ENCODE measurements around the gene LPCAT1. TPM values are rescaled to one million over a fixed set of nuclear protein-coding genes. Genes with fewer than 3 reads are reported as not detected.
"Not testable (repeated sequence)": the region's sequence is repeated elsewhere in the genome, so short reads cannot be mapped to it uniquely, and the experiment has no call there.

Gene LPCAT1
- total RNA-seq, 1 experiment from 2014 or later: 49.1 TPM

DNA sequence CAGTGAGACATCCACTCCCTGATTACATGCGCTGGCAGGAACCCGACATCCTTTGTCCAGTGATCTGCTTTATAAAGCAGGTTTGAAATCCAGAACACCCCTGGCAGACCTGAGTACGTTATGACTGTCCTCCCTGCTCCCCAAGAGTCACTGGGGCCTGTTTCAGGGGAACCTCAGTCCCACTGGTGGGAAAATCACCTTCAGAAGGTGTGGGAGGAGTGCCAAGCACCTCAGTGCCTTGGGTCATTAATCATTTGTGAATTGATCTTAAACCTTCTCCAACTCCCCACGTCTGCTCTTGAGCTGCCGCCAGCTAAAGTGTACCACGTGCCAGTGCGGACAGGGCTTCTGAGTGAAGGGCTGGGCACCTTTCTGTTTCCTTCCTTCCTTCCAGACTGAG, 94.7 kb downstream of the LPCAT1 start:
- no peak for DNase-seq (ENCODE audit: low spot score)

DNA sequence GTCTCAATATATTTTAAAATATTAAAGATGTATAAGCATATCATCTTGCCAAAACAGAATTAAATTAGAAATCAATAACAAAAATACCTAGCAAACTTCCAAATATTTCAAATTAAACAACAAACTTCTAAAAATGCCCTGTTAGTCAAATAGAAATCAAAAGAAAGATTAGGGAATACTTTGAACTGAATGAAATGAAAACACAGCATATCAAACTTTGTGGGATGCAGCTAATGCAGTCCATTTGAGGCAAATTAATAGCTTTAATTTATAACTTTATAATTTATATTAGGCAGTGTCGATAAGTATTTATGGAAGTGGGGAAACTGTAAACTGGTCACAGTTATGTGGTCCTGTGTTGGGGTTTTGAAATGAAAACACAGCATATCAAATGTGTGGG, 95.7 kb downstream of the LPCAT1 start:
- no peak for DNase-seq (ENCODE audit: low spot score)

DNA sequence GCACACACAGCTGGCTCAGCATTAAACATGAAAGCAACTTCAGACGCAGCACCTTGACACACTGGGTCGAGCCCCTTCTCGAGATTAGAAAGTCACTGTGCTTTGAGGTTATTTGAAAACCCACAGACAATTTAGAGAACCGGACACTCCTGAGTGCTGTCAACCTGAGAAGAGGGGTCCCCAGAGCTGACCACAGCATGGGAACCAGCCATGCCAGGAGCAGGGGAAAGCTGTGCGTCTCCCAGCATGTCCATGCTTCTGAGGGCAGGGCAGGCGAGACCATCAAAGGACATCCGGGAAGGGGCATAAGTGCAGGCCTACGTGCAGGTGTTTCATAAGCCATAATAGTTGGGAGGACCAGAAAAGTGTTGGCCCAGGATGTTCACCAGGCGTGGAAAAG, 99.0 kb downstream of the LPCAT1 start:
- no peak for DNase-seq (ENCODE audit: low spot score)

DNA sequence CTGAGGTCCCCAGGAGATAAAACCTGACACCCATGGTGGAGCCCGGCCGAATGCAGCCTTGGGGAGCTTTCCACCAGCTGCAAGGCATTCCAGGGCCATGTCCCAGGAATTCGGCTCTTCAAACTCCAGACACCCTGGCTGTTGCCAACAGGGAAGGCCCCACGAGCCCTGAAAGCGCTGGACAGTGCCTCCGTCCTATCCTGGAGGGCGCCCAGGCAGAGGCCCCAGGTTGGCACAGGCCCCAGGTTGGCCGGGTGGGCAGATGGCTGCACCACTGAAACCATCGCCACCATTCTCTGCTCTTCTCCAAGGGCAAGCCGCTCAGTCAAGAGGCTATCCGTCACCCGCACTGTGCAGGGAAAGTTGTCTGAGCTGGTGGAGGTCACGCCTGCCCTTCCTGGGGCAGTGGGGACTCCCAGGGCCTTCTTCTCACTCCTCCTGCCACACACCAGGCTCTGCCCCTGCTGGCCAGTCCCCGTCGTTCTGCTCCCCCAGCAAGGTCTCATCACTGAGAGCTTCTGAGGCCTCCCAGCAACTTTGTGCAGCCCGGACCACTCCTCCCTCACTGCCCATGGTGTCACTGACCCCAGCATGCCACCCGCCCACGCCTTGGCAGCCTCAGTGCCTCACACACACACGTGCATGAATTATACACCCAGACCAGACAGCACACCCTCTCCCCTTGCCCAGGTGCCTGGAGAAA, 99.7 kb downstream of the LPCAT1 start:
- DNase-seq (ENCODE audit: low spot score): no peak

DNA sequence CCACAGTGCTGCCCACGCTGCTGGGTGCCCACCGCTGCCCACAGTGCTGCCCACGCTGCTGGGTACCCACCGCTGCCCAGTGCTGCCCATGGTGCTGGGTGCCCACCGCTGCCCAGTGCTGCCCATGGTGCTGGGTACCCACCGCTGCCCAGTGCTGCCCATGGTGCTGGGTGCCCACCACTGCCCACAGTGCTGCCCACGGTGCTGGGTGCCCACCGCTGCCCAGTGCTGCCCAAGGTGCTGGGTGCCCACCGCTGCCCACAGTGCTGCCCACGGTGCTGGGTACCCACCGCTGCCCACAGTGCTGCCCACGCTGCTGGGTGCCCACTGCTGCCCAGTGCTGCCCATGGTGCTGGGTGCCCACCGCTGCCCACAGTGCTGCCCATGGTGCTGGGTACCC, 101.2 kb downstream of the LPCAT1 start:
- DNase-seq (ENCODE audit: low spot score): not testable (repeated sequence)

DNA sequence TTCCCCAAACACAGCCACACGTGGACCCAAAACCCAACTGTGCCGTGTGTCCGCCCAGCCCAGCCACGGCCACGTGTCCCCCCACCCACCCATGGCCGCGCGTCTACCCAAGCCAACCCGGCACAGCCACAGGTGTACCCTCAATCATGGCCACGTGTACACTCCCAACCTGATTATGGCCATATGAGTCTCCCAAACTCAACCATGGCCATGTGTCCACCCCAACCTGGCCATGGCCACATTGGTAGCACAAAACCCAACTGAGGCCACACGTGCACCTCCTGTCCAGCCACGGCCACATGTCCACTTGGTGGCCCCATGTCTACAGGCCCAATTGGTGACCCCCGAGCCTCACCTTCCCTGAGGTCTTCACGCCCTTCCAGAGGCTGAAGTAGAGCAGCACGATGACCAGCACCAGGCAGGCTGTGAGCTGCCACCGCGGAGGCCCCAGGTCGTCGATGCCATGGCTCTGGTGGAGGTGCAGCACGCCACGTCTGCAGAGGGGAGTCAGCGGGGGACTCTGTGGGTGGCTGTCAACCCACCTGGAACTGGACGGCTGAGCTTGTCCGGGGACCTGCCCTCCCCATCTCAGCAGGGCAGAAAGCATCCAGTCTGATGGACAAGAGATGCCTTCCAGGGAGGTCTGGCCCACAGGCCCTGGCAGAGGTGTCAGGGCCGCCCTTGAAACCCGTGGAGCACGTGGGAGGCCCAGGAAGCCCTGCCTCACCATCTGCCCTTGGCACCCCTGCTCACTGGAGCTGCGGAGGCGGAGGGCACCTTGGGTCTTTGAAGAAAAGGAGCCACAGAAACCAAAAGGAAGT, 102.0 kb downstream of the LPCAT1 start:
- DNase-seq (ENCODE audit: low spot score): no peak

DNA sequence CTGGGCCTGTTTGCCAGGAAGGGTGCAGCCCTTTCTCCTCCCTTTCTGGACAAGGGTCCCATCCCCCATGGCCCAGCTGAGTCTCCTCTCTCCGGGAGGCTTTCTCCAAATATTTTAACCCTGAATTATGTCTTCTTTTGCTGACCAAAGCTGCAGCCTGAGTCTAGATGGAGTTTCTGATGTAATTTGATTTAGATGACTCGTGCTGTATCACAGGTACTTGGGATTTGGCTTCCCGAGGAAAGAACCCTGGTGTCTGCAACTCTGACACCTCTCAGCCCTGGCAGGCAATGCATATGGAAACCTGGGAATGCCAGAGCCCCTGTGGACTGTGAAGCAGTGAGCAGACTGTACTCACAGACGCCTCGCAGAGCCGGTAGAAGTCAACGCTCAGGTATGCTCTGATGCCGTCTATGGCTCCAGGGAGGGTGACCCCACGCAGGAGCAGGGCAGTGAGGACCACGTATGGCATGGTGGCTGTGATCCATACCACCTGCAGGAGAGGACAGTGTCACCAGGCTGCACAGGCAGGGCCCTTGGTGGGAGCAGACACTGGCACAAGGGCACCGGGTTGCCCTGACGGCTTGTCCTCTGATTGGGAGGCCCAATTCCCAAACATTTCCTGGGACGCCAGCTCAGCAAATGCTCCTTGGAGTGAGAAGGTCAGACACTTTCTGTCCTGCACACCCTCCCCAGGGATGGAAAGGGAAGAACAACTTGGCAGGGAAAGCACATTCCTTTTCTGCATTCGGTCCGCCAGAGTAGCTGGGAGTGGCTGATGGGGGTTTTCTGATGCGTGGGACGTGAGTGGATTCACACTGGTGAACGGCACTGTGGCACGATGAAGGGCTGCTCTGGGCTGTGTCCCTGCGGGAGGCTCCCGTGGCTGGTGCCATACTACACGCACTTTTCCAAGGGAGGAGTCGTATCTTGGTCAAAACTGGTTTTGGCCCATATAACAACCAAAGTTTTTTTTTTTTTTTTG, 103.3 kb downstream of the LPCAT1 start:
- DNase-seq (ENCODE audit: low spot score): no peak

DNA sequence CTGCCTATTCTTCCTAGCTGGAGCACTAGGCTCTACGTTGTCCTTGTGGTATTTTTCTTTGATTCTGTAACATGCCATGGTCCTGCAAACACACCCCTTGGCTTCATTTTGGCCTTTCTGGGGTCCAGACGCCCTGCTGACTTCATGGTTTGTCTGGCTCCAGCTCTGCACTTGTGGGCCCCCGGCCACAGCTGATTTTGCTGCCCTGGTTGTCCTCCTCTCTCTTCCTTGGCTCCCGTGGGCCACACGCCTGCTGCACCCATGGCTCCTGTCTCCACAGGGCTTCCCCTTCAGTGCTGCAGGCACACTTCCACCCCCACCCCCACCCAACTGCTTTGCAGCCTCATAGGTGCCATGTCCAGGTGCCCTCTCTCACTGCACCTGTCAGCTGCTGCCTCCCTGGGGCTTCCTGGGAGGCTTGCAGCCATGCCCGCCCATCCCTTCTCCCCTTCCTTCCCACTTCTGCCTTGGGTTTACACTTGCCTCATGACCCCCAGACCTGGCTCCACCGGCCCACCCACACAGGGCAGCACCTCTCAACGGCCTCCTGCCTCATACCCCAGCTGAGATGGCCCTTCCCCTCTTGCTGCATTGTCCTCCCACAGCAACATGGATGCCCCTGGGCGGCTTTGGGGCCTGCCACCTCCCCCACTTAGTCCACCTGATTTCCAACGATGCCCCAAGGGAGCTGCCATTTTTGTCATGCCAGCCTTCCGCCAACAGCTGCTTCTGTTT, 104.1 kb downstream of the LPCAT1 start:
- no peak for DNase-seq (ENCODE audit: low spot score)

DNA sequence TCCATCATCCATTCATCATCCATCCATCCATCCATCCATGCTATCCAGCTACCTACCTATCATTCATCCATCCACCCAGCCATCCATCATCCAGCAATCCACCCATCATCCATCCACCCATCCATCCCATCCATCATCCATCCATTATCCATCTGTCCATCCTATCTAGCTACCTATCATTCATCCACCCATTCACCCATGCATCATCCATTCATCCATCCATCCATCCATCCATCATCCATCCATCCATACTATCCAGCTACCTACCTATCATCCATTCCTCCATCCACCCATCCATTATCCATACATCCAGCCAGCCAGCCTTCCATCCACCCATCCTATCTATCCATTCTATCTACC, 104.9 kb downstream of the LPCAT1 start:
- DNase-seq (ENCODE audit: low spot score): no peak

DNA sequence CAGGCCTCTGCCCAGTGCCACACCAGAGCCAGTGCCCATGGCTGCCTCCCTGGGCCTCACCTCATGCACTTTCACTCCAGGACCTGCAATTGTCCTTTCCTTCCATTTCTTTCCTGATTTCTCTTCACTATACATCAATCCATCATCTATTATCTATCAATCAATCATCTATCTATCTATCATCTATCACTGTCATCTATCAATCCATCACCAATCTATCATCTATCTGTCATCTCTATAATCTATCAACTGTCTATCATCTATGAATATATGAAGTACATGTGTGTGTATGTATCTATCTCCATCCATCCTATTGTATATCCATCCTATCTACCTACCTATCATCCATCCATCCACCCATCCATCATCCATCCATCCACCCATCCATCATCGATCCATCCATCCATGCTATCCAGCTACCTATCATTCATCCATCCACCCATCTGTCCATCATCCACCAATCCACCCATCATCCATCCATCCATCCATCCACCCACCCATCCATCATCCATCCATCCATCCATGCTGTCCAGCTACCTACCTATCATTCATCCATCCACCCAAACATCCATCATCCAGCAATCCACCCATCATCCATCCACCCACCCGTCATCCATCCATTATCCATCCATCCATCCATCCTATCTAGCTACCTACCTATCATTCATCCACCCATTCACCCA, 105.4 kb downstream of the LPCAT1 start:
- no peak for DNase-seq (ENCODE audit: low spot score)

DNA sequence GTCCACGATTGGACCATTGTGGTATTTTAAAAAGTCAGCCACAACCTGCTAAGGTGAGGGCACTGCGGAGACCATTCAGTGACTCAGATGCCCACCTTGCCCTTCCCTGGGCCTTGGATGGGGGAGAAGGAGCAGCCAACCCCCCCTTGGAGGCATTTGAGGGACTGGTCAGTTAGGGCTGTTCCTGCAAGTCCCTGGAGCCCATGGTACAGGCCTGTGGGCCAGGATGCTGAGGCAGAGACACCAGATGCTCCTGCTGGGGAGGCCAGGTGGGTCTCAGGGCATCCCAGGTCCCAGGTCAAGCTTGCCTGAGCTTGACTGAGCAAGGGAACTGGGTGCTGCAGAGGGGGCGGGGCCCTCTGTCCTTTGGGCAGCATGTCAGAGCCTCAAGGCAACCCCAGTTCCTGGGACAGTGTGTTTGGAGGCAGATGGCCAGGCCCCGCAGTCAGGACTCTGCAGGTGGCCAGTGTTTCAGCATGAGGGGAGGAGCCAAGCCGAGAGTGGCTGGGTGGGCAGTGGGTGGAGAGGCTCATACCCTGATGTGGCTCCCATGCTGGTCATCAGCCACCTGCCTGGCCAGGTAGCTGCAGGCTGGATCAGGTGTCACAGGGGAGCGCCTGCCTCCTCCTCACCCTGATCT, 106.1 kb downstream of the LPCAT1 start:
- DNase-seq (ENCODE audit: low spot score): no peak

DNA sequence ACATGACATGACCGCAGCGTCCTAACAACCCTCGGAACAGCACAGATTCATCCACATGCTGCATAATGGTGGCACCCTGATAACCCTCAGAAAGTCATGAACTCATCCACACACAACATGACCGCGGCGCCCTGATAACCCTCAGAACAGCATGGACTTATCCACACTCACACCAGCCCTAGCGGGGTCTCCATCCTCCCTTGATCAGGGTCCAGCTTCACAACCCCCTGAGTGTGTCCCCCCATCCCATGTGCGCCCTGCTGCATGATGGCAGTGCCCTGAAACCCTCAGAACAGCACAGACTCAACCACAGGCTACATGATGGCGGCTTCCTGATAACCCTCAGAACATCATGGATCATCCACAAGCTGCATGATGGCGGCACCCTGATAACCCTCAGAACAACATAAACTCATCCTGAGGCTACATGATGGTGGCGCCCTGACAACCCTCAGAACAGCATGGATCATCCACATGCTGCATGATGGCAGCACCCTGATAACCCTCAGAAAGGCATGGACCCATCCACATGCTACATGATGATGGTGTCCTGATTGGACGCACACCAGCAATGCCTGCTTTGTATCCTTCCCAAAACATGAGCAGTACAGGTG, 106.8 kb downstream of the LPCAT1 start:
- DNase-seq (ENCODE audit: low spot score): no peak

DNA sequence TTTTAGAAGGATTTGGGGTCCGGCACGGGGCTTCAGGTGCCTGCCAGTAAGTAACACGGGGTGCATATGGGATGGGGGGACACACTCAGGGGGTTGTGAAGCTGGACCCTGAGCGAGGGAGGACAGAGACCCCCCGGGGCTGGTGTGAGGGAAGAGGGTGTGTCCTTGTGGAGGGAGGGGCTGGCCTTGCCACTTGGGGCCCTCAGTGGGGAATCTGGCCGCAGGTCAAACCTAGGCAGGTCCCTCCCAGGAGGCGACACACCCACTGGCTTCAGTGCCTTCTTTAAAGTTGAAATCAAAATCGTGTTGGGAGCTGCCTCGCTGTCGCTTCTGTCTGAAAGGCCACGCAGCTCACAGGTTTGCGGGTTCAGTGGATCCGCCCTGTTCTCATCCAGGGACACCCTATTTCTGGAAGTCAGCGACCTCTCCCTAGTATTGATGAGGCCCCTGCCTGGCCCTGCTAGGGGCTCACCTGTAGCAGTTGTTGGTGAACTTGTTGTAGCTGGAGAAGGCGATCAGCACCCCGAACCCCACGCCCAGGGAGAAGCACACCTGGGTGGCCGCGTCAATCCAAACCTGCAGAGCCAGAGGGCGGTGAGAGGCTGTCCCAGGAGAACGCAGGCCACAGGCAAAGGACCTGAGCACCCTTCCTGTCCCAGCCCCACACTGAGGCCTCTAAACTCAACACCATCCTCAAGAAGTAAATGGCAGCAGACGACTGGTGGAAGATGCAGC, 108.0 kb downstream of the LPCAT1 start:
- no peak for DNase-seq (ENCODE audit: low spot score)

DNA sequence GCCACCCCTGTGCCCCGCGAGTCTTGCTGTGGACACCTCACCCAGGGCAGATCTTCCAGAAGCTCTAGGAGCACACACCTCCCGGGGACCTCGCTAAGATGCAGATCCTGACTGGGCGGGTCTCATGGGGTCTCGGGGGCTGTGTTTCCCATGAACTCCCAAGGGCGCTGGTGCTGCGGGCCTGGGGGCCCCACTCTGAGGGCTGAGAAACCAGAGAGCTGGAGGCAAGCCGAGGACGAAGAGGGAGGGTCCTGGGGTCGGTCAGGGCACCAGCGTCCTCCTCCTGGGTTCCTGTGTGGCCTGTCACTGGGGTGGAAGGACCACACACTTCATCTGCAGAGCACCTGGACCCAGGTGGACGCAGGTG, 108.7 kb downstream of the LPCAT1 start:
- no peak for DNase-seq (ENCODE audit: low spot score)

DNA sequence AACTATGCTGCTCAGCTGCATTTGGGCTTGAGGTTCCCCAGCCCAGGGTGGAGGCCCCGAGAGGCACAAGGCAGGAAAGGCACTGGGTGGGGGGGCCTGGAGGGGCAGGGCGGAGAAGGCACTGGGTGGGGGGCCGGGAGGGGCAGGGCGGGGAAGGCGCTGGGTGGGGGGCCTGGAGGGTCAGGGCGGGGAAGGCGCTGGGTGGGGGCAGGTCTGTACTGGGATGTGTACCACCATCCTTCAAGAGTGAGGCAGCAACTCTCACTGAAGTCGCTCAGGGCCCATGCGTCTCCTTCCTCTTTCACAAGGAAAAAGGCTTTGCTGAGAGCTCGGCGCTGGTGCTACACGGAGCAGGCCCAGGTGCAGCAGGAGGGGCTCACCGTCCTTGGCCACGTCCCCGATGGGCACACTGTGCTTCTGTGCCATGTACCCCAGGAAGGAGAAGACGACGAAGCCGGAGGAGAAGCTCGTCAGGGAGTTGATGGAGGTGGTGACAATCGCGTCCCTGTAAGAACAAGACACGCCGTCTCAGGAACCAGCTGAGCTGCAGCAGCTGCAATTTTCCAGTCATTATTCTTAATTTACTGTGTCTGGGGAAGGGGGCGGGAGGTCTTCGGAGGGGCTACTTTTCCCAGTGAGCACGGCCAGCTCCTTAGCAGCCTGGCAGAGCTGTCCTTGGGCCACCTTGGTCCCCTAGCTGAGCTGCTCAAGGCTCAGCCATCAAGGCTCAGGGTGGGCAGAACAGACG, 109.3 kb downstream of the LPCAT1 start:
- no peak for DNase-seq (ENCODE audit: low spot score)

DNA sequence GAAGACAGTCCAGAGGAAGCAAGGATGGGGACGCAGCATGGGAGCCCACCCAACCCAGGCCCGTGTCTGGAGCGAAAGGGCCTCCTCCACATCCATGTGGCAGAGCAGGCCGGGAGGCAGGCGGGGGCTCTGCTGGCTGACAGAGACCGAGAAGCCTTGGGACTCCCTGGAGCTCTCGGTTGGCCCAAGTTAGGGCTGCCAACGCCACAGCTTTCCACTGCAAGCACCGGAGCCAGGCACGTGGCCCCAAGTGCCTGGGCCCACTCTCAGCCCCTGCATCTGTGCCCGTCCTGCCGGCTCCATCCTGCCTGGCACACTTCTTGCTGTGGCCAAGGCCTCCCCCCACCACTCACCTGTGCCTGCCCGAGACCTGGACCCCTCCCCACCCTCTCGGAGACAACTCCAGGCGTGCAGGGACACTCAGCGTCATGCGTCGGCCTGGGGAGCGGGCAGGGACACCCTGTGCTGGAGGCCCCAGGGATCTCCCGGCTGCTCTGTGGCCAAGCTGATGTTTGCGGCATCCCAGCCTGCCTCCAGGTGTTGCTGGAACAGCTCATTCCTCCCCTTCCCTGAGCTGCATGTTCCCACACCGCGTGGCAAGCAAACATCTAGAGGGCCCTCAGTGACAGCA, 110.0 kb downstream of the LPCAT1 start:
- no peak for DNase-seq (ENCODE audit: low spot score)

DNA sequence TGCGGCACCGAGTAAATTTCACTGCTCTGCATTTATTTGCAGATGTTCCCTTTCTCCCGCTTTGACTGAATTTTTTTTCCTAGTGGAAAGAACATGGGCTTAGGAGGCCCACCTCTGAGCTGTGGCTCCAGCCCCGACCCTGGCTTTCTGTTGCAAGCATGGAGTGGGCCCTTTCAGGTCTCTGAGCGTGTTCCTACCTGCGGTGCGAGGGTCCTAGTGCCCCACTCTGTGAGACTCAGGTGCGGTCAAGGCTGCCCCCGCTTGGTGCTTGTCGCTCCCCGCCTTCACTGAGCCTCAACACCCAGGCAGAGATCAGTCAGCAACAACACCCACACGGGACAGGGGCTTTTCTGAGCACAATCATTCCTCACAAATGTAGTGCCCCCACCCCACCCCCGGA, 110.5 kb downstream of the LPCAT1 start:
- DNase-seq (ENCODE audit: low spot score): no peak

DNA sequence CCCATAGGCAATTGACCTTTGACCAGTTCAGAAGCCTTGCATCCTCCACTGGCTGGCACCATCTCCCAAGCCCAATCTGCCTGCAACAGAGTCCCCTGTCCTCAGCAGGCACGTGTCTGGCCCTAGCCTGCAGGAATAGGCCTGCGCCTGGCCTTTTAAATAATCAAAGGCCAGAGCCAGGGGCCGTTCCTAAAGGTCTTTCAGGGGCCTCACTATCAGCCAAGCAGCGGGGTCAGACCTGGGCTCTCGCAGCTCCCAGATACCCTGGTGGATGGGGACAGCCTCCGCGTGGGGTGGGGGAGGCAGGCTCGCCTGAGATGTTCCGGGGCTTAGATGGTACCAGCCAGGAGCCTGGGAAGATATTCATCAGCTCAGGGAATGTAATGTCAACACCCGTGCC, 111.1 kb downstream of the LPCAT1 start:
- DNase-seq (ENCODE audit: low spot score): no peak

All from HT-29 (cell line).